K562 (cell line): ENCODE measurements around the gene EPHB4. TPM values are rescaled to one million over a fixed set of nuclear protein-coding genes. Genes with fewer than 3 reads are reported as not detected.
"Not testable (repeated sequence)": the region's sequence is repeated elsewhere in the genome, so short reads cannot be mapped to it uniquely, and the experiment has no call there.

Experiments used
- ATAC-seq: fragments of 200-7000 bp; cut with Tn5 transposase; 3 replicates; pipeline ENCODE4 v1.9.1; 2020; ENCODE audit warnings: moderate library complexity
- BruUV-seq: library from RNA; stranded (reverse); fragments of 400-500 nt; replicated peaks from 2 replicates; lab custom pipeline; 2021; lab: Mats Ljungman, UMichigan
- CTCF ChIA-PET: fragments of 300-600 bp; formaldehyde crosslinking; extraction: SDS; loops from one replicate; lab custom pipeline; 2021; ENCODE audit warnings: low intra/inter-chr PET ratio; lab: Yijun Ruan, JAX
- POLR2A ChIA-PET: fragments of 300-600, 350-650 bp; sonication (Branson Sonifier 250); formaldehyde crosslinking; extraction: SDS; loops from one replicate; lab custom pipeline; 2021; ENCODE audit warnings: antibody characterized with exemption, inconsistent platforms; lab: Yijun Ruan, JAX
- DNase-seq, 4 experiments: peaks; one replicate each; pipeline versions ENCODE4 v3.0.0 to v3.0.0-alpha.2; 2011 to 2018; ENCODE audit warnings: low spot score in 3 of 4, mixed read lengths in 3 of 4; ENCODE audit errors: extremely low read depth in 1 of 4
- FAIRE-seq: peaks from 2 replicates; lab custom pipeline; 2011; peaks lifted over from hg19 to GRCh38; lab: Jason Lieb, UNC
- H2AFZ ChIP-seq: 2 replicates; pipeline ENCODE4 v1.6.0; 2011; ENCODE audit warnings: low read depth, low read length, control low read depth, inconsistent platforms
- H3K27ac ChIP-seq: fragments of 200-600 bp; 3 replicates; pipeline ENCODE4 v1.8.0; 2011; ENCODE audit warnings: low read depth, mild to moderate bottlenecking, control low read depth, inconsistent platforms, low read length, moderate library complexity, mixed read lengths; ENCODE audit errors: extremely low read depth
- H3K27me3 ChIP-seq, 2 experiments: fragments of 300-600 bp in 1 of 2; 2 replicates in 1 of 2; 3 replicates in 1 of 2; pipeline versions ENCODE4 v1.6.0 to v1.8.0; 2011; ENCODE audit warnings: inconsistent platforms in 2 of 2, low read length in 2 of 2, mild to moderate bottlenecking in 1 of 2, mixed read lengths in 1 of 2, moderate library complexity in 1 of 2; ENCODE audit not compliant: control insufficient read depth in 2 of 2, insufficient read depth in 2 of 2
- H3K36me3 ChIP-seq: fragments of 300-600 bp; 3 replicates; pipeline ENCODE4 v1.8.0; 2011; ENCODE audit warnings: mild to moderate bottlenecking, low read length, inconsistent platforms; ENCODE audit not compliant: control insufficient read depth, insufficient read depth
- H3K4me1 ChIP-seq, 2 experiments: fragments of 200-600 bp in 1 of 2; replicated peaks in 1 of 2; 2 replicates in 1 of 2; 3 replicates in 1 of 2; pipeline versions ENCODE4 v1.5.1 to v1.8.0; 2011; ENCODE audit warnings: inconsistent platforms in 2 of 2, low read length in 2 of 2, mild to moderate bottlenecking in 1 of 2, mixed read lengths in 1 of 2, moderate library complexity in 1 of 2; ENCODE audit not compliant: control insufficient read depth in 2 of 2, insufficient read depth in 2 of 2
- H3K4me2 ChIP-seq: 2 replicates; pipeline ENCODE4 v1.6.1; 2011; ENCODE audit warnings: low read length, control low read depth, inconsistent platforms, mixed read lengths; ENCODE audit not compliant: insufficient read depth
- H3K4me3 ChIP-seq: fragments of 200-600 bp; sonication (generic), shearing (Covaris generic); 2 replicates; pipeline ENCODE4 v1.5.1; 2016; ENCODE audit warnings: control low read depth, inconsistent platforms
- H3K79me2 ChIP-seq: fragments of 200-600 bp; 3 replicates; pipeline ENCODE4 v1.8.0; 2011; ENCODE audit warnings: low read length, inconsistent platforms; ENCODE audit not compliant: control insufficient read depth, insufficient read depth
- H3K9ac ChIP-seq, 2 experiments: 2 replicates each; pipeline versions ENCODE4 v1.6.0 to v1.6.1; 2011; ENCODE audit warnings: low read depth in 2 of 2, low read length in 2 of 2, control low read depth in 1 of 2, inconsistent platforms in 1 of 2, mild to moderate bottlenecking in 1 of 2, mixed read lengths in 1 of 2; ENCODE audit not compliant: insufficient read depth in 1 of 2
- H3K9me1 ChIP-seq: one replicate; pipeline ENCODE4 v1.6.0; 2011; ENCODE audit warnings: inconsistent platforms, mild to moderate bottlenecking, low read length, moderate library complexity; ENCODE audit not compliant: control insufficient read depth, insufficient read depth
- H3K9me3 ChIP-seq: replicated peaks from 2 replicates; pipeline ENCODE4 v1.5.1; 2011; ENCODE audit warnings: low read depth, low read length, inconsistent platforms; ENCODE audit not compliant: control insufficient read depth, insufficient read depth
- H4K20me1 ChIP-seq: replicated peaks from 2 replicates; pipeline ENCODE4 v1.6.1; 2011; ENCODE audit warnings: low read length, inconsistent platforms, mixed read lengths; ENCODE audit not compliant: control insufficient read depth, insufficient read depth
- ARHGAP35 ChIP-seq: fragments of 450-650 bp; IDR thresholded peaks from 2 replicates; pipeline ENCODE4 v1.6.1; 2018; ENCODE audit not compliant: partially characterized antibody
- CHD4 ChIP-seq: fragments of 200-600 bp; sonication (generic); IDR thresholded peaks from 3 replicates; pipeline ENCODE4 v1.6.1; 2012; ENCODE audit warnings: low read depth, mild to moderate bottlenecking, mixed read lengths, low read length, inconsistent platforms; ENCODE audit not compliant: insufficient read depth, insufficient replicate concordance, poor library complexity, severe bottlenecking
- DPF2 ChIP-seq: fragments of 450-650 bp; IDR thresholded peaks from 2 replicates; pipeline ENCODE4 v1.6.1; 2016
- POLR2G ChIP-seq: fragments of 200-400 bp; formaldehyde crosslinking; IDR thresholded peaks from 2 replicates; pipeline ENCODE4 v1.6.1; 2017; ENCODE audit warnings: low read depth, mild to moderate bottlenecking, antibody characterized with exemption, low read length, moderate library complexity
- RBFOX2 ChIP-seq: fragments of 200-400 bp; formaldehyde crosslinking; IDR thresholded peaks from 2 replicates; pipeline ENCODE4 v1.6.1; 2017; ENCODE audit warnings: low read depth, mild to moderate bottlenecking, low read length, moderate library complexity
- STAG1 ChIP-seq: sonication (generic); formaldehyde crosslinking; IDR thresholded peaks from 2 replicates; pipeline ENCODE4 v1.5.0; 2020; ENCODE audit warnings: missing genetic modification reagents, borderline replicate concordance
- ZBTB17 ChIP-seq: fragments of 450-650 bp; formaldehyde crosslinking; IDR thresholded peaks from 2 replicates; pipeline ENCODE4 v1.4.0; 2020; ENCODE audit warnings: mild to moderate bottlenecking
- WGBS: fragments of 100-300 bp; shearing (Covaris generic); methylation state at CpG from one replicate; pipeline ENCODE4 v1.1.6; 2016; ENCODE audit warnings: low coverage, mixed read lengths; ENCODE audit not compliant: insufficient coverage; ENCODE audit errors: missing lambda C conversion rate; 5-methylcytosine and 5-hydroxymethylcytosine counted together
- in situ Hi-C: fragments of 300-500 bp; cut with MboI; formaldehyde crosslinking; loops from 4 replicates; pipeline ENCODE4 v1.15.0; 2018; ENCODE audit warnings: inconsistent platforms, mixed read lengths
- intact Hi-C: fragments of 100-400 bp; cut with micrococcal nuclease; formaldehyde crosslinking; loops from 2 replicates; pipeline ENCODE4 v1.14.2; 2022
- polyA plus RNA-seq, 8 experiments: library from polyadenylated mRNA; depleted of rRNA in 4 of 8; stranded (reverse) in 5 of 8; unstranded in 3 of 8; fragments of >200 nt; fragmentation: Nextera tagmentation in 2 of 8; fragmentation: Illumina TruSeq in 1 of 8; extraction: Ambion mirVana in 2 of 8; extraction: Trizol in 1 of 8; gene quantifications; 2 replicates each; pipeline versions ENCODE4 v1.2.1 to v1.2.3, GENCODE V29; 2011 to 2014; ENCODE audit warnings: inconsistent platforms in 1 of 8, missing spikeins in 1 of 8
- total RNA-seq, 7 experiments: library from RNA; depleted of rRNA in 6 of 7; stranded (reverse); fragments of >200 nt in 6 of 7; fragmentation: Illumina TruSeq in 2 of 7; extraction: Trizol in 2 of 7; gene quantifications; 2 replicates each; pipeline versions ENCODE4 v1.2.1 to v1.2.3, GENCODE V29; 2011 to 2021; ENCODE audit warnings: low replicate concordance in 1 of 7

EPHB4 gene
- total and polyA plus RNA-seq, 9 of the 15 experiments (the other 6 are each of a cell fraction or from before 2014, with no cell fraction given): 1.2 to 82.1 (median 37.9) TPM

DNA sequence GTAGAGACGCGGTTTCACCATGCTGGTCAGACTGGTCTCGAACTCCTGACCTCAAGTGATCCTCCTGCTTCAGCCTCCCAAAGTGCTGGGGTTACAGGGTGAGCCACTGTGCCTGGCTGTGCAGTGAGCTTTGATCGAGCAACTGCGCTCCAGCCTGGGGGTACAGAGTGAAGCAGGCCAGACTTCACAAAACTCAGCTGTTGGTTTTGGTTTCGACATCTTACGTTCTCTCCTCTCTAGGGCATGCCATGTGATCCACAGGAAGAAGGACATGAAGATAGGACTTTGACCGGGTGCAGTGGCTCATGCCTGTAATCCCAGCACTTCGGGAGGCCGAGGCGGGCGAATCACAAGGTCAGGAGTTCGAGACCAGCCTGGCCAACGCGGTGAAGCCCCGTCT lies 10.8 kb downstream of the EPHB4 start:
- H3K27ac ChIP-seq, BruUV-seq, in situ Hi-C loops, H3K4me3 ChIP-seq, H3K9me1 ChIP-seq, H3K27me3 ChIP-seq, H4K20me1 ChIP-seq, H3K79me2 ChIP-seq, H3K9ac ChIP-seq, H2AFZ ChIP-seq, CTCF ChIA-PET, H3K4me2 ChIP-seq, H3K9me3 ChIP-seq, ATAC-seq, FAIRE-seq, intact Hi-C loops: not testable (repeated sequence)
- Histone ChIP-seq H3K4me1 (peaks cover 0 to 26% of the 10 kb centered on the region in 2 experiments; a peak in 3 of 5 replicates), H3K36me3 (peaks cover 93% of the 10 kb centered on the region)
- 95% methylated on average over 16 of the region's 16 CpGs for whole genome bisulfite sequencing
- DNase-seq: peak in 1 of 4 experiments; percentile 4
- POLR2A ChIA-PET: interaction anchor here (0.8 to 1.6 kb wide), 5 partner anchors 9 to 14 kb away, joined by 3 to 9 read pairs (median 5); no protein-coding TSS in a partner anchor

DNA sequence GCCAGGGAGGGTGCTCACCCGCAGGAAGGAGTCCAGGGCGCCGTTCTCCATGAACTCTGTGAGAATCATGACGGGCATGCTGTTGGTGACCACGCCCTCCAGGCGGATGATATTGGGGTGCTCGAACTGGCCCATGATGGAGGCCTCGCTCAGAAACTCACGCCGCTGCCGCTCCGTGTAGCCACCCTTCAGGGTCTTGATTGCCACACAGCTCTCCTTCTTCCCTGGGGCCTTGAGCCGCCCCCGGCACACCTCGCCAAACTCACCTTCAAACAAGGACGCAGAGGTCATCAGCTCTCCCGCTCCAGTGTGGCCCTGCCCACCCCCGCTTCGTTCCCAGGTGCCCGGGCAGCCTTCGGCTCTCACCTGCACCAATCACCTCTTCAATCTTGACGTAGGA lies 14.6 kb downstream of the EPHB4 start:
- CTCF ChIA-PET: interaction anchor here (0.6 kb wide), 1 partner anchor 85 kb away, joined by 4 read pairs; no protein-coding TSS in a partner anchor
- no peaks in the 10 kb centered on the region for H3K9me3 ChIP-seq
- ATAC-seq (no peak; the same call in 2 of the 3 replicates), DNase-seq (no peak), FAIRE-seq (no peak)
- no peaks in the 10 kb centered on the region for H3K79me2 ChIP-seq
- no peak overlapping the region for H3K4me2 ChIP-seq
- no peak overlapping the region; a peak in 1 of 4 replicates for H3K9ac ChIP-seq
- POLR2A ChIA-PET: interaction anchor here (0.6 to 1.9 kb wide), 3 partner anchors 9 to 35 kb away, joined by 3 to 7 read pairs (median 3); no protein-coding TSS in a partner anchor
- TF ChIP-seq ARHGAP35 (no peak), POLR2G (peak; percentile 34; the same call in 1 of the 2 replicates), RBFOX2 (peak; percentile 50; the same call in 1 of the 2 replicates), DPF2 (no peak), ZBTB17 (CRISPR knock-in tag) (no peak), STAG1 (CRISPR knock-in tag) (no peak), CHD4 (no peak)
- no peaks in the 10 kb centered on the region for H4K20me1 ChIP-seq
- H3K27me3 ChIP-seq: no peaks in the 10 kb centered on the region
- H3K4me3 ChIP-seq: no peak overlapping the region
- in situ Hi-C loops (no loop called here), intact Hi-C loops (no loop called here)
- H3K9me1 ChIP-seq: no peaks in the 10 kb centered on the region
- H3K36me3 ChIP-seq: peaks cover 94% of the 10 kb centered on the region
- no peak overlapping the region for H3K27ac ChIP-seq
- peaks cover 0 to 11% of the 10 kb centered on the region in 2 experiments; a peak in 2 of 5 replicates for H3K4me1 ChIP-seq
- no peak overlapping the region for H2AFZ ChIP-seq
- no TSS peak for BruUV-seq
- 94% methylated on average over 22 of the region's 22 CpGs for WGBS
